ENCODE data around the gene SPEG.

DNA sequence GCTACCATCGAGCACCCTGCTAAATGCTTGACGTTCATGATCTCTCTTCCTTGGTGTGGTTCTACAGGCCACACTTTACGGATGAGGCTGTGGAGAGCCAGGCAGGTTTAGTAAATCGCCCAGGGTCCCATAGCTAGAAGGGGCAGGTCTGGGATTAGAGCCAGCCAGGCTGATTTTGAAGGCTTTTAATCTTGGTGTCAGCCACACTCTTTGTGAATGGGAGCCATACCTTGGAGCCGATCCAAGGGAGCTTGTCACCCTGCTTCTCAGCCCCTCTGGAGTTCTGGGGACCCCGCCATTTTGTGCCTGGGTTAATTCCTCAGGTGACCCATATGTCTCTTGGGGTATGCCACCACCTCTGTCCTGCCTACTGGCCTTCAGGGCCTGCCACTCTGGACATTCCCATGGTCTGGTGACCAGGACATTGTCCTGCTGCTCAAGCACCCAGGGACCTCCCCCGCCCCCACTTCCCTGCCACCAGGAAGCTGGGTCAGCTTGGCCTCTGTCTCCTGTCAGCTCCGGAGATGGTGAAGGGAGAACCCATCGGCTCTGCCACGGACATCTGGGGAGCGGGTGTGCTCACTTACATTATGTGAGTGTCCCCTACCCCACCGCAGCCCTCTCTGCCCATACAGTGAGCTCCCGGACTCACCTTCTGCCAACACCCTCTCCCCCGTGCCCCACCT is 56.8 kb downstream of the SPEG start:
- TF ChIP-seq NR2F1 (CRISPR knock-in tag; IDR thresholded peaks at IDR 0.05), result no peak
- no peak for TF ChIP-seq ZFY (CRISPR knock-in tag; IDR thresholded peaks at IDR 0.05)
